Ascending aorta (tissue), 2 donors: Measurements from ENCODE around the gene N4BP2L2. TPM values are rescaled to one million over a fixed set of nuclear protein-coding genes. Genes with fewer than 3 reads are reported as not detected.

ENCODE experiments used
- DNase-seq, 2 donors: peaks; one replicate each; pipeline ENCODE4 v3.0.0-alpha.2; 2019; ENCODE audit warnings: low spot score in 2 of 2
- H3K27ac ChIP-seq, 2 donors: fragments of 200-600 bp; sonication (generic); one replicate each; pipeline ENCODE4 v1.5.1; 2016 to 2017; ENCODE audit warnings: mild to moderate bottlenecking in 1 of 2
- H3K27me3 ChIP-seq: fragments of 200-600 bp; sonication (generic); one replicate; pipeline ENCODE4 v1.5.1; 2017
- H3K36me3 ChIP-seq, 2 donors: fragments of 200-600 bp; sonication (generic); one replicate each; pipeline ENCODE4 v1.5.1; 2016
- H3K4me1 ChIP-seq, 2 donors: fragments of 200-600 bp; sonication (generic); one replicate each; pipeline ENCODE4 v1.5.1; 2016 to 2017; ENCODE audit warnings: mild to moderate bottlenecking in 1 of 2
- H3K4me3 ChIP-seq, 2 donors: fragments of 200-600 bp; sonication (generic); one replicate each; pipeline ENCODE4 v1.5.1; 2016 to 2017; ENCODE audit warnings: mild to moderate bottlenecking in 1 of 2
- H3K9me3 ChIP-seq, 2 donors: fragments of 200-600 bp; sonication (generic); one replicate each; pipeline ENCODE4 v1.5.1; 2016
- intact Hi-C: fragments of 100-400 bp; cut with DNase I; formaldehyde crosslinking; loops from one replicate; pipeline ENCODE4 v1.15.1; 2023
- total RNA-seq: library from RNA; depleted of rRNA; stranded (reverse); fragments of >200 nt; gene quantifications from one replicate; pipeline ENCODE4 v1.1.0, GENCODE V29; 2016
- TF ChIP-seq, protein P1 (sequence below), 3 experiments: fragments of 200-600 bp in 2 of 3; fragments of 450-650 bp in 1 of 3; sonication (generic) in 2 of 3; IDR thresholded peaks; one replicate each; pipeline ENCODE4 v1.5.1; 2016 to 2019; ENCODE audit warnings: antibody characterized with exemption in 3 of 3, mild to moderate bottlenecking in 1 of 3, moderate library complexity in 1 of 3

Gene N4BP2L2
- total RNA-seq, 1 donor from 2014 or later, result 137 TPM

- no peak overlapping the region for H3K27ac ChIP-seq
- no peak for DNase-seq
- TF ChIP-seq, protein P1, sequence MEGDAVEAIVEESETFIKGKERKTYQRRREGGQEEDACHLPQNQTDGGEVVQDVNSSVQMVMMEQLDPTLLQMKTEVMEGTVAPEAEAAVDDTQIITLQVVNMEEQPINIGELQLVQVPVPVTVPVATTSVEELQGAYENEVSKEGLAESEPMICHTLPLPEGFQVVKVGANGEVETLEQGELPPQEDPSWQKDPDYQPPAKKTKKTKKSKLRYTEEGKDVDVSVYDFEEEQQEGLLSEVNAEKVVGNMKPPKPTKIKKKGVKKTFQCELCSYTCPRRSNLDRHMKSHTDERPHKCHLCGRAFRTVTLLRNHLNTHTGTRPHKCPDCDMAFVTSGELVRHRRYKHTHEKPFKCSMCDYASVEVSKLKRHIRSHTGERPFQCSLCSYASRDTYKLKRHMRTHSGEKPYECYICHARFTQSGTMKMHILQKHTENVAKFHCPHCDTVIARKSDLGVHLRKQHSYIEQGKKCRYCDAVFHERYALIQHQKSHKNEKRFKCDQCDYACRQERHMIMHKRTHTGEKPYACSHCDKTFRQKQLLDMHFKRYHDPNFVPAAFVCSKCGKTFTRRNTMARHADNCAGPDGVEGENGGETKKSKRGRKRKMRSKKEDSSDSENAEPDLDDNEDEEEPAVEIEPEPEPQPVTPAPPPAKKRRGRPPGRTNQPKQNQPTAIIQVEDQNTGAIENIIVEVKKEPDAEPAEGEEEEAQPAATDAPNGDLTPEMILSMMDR (IDR thresholded peaks at IDR 0.05), result no peak
- H3K9me3 ChIP-seq, result no peaks in the 10 kb centered on the region
- no peak overlapping the region for H3K4me3 ChIP-seq
- no peaks in the 10 kb centered on the region for H3K4me1 ChIP-seq
- no peaks in the 10 kb centered on the region for H3K27me3 ChIP-seq
- intact Hi-C loops, result no loop called here
- peaks cover 0 to 2% of the 10 kb centered on the region in 2 donors for H3K36me3 ChIP-seq
Observed at GRCh38 chr13:32496599-32497160, 41.9 kb downstream of the N4BP2L2 start.

GRCh38 chr13:32495841-32496240 lies 42.8 kb downstream of the N4BP2L2 start:
- no peaks in the 10 kb centered on the region for H3K36me3 ChIP-seq
- no peak for DNase-seq
- H3K4me3 ChIP-seq, result no peak overlapping the region
- no peak overlapping the region for H3K27ac ChIP-seq
- TF ChIP-seq, protein P1 (IDR thresholded peaks at IDR 0.05), result no peak
- H3K27me3 ChIP-seq, result no peaks in the 10 kb centered on the region
- no peaks in the 10 kb centered on the region for H3K9me3 ChIP-seq
- no peaks in the 10 kb centered on the region for H3K4me1 ChIP-seq
- intact Hi-C loops, result no loop called here

DNA sequence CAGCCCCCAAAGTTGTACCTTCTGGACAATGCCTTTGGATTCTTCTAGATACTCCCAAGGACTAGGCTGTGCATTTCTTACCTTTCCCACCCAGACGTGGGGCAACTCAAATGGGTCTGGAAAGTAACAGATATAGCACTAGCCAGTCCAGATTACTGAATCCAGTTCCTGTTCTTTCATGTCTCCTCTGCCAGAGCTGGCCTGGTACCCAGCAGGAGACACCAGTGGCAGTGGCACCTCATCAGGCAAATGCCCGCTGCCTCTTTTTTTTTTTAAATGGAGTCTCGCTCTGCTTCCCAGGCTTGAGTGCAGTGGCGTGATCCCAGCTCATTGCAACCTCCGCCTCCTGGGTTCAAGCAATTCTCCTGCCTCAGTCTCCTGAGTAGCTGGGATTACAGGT lies 43.2 kb downstream of the N4BP2L2 start:
- Histone ChIP-seq H3K9me3 (no peaks in the 10 kb centered on the region), H3K4me1 (no peaks in the 10 kb centered on the region), H3K36me3 (no peaks in the 10 kb centered on the region), H3K4me3 (no peak overlapping the region), H3K27me3 (no peaks in the 10 kb centered on the region), H3K27ac (no peak overlapping the region)
- TF ChIP-seq, protein P1 (IDR thresholded peaks at IDR 0.05), result no peak
- DNase-seq, result no peak
- intact Hi-C loops, result no loop called here

DNA sequence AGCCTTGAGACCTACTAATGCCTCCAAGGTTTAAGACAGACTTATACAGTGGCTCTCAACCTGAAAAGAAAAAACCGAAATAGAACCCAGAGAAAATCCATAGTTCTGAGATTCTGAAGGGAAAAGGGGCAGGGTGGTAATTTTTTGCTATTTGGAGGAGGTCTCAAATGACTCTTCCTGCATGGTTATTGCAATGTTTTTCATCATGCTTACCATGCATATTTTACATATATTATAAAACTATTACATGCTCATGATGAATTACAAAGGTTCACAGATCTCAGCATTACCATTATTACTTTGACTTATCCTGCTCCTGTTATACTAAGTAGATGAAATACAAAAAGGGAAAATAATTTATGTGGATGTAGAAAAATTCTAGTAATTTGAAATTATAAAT lies 47.6 kb downstream of the N4BP2L2 start:
- intact Hi-C loops, result no loop called here
- H3K27ac ChIP-seq, result no peak overlapping the region
- no peaks in the 10 kb centered on the region for H3K9me3 ChIP-seq
- no peaks in the 10 kb centered on the region for H3K27me3 ChIP-seq
- peaks cover 0 to 3% of the 10 kb centered on the region in 2 donors for H3K36me3 ChIP-seq
- H3K4me3 ChIP-seq, result no peak overlapping the region
- H3K4me1 ChIP-seq, result no peaks in the 10 kb centered on the region
- TF ChIP-seq, protein P1 (IDR thresholded peaks at IDR 0.05), result no peak
- no peak for DNase-seq

- intact Hi-C loops, result no loop called here
- Histone ChIP-seq H3K4me1 (peaks cover 0 to 3% of the 10 kb centered on the region in 2 donors), H3K27ac (peak overlapping the region in 1 of 2 donors; percentile 50), H3K4me3 (no peak overlapping the region), H3K36me3 (peaks cover 0 to 10% of the 10 kb centered on the region in 2 donors), H3K27me3 (no peaks in the 10 kb centered on the region), H3K9me3 (no peaks in the 10 kb centered on the region)
- DNase-seq, result no peak
- TF ChIP-seq, protein P1 (IDR thresholded peaks at IDR 0.05), result no peak
Observed at GRCh38 chr13:32476892-32477291, 61.7 kb downstream of the N4BP2L2 start.
